Liver (tissue), 10 donors: ENCODE data around the gene ZNF117. TPM values are rescaled to one million over a fixed set of nuclear protein-coding genes. Genes with fewer than 3 reads are reported as not detected.
"Not testable (repeated sequence)": the region's sequence is repeated elsewhere in the genome, so short reads cannot be mapped to it uniquely, and the experiment has no call there.

Experiments
- DNase-seq: peaks from one replicate; pipeline ENCODE4 v3.0.0-alpha.2; 2017; ENCODE audit warnings: low spot score
- H3K27ac ChIP-seq, 2 donors: one replicate each; pipeline ENCODE4 v1.7.0; 2013; ENCODE audit warnings: inconsistent platforms in 2 of 2, low read length in 2 of 2, control low read depth in 1 of 2, low read depth in 1 of 2, mild to moderate bottlenecking in 1 of 2
- H3K27me3 ChIP-seq, 4 donors: one replicate each; pipeline versions ENCODE4 v1.6.1 to v1.7.0; 2013; ENCODE audit warnings: low read length in 3 of 4, inconsistent platforms in 1 of 4, mild to moderate bottlenecking in 1 of 4, moderate library complexity in 1 of 4; ENCODE audit not compliant: control insufficient read depth in 4 of 4, insufficient read depth in 4 of 4
- H3K36me3 ChIP-seq, 4 donors: one replicate each; pipeline versions ENCODE4 v1.6.1 to v1.7.0; 2013; ENCODE audit warnings: low read length in 3 of 4, mild to moderate bottlenecking in 3 of 4, low read depth in 1 of 4, moderate library complexity in 1 of 4; ENCODE audit not compliant: control insufficient read depth in 4 of 4, insufficient read depth in 3 of 4
- H3K4me1 ChIP-seq, 4 donors: one replicate each; pipeline versions ENCODE4 v1.6.1 to v1.7.0; 2013; ENCODE audit warnings: low read length in 3 of 4, mild to moderate bottlenecking in 3 of 4, moderate library complexity in 1 of 4; ENCODE audit not compliant: control insufficient read depth in 4 of 4, insufficient read depth in 4 of 4
- H3K4me3 ChIP-seq, 3 donors: one replicate each; pipeline versions ENCODE4 v1.6.1 to v1.7.0; 2013; ENCODE audit warnings: low read length in 3 of 3, control low read depth in 1 of 3, low read depth in 1 of 3, mild to moderate bottlenecking in 1 of 3
- H3K9ac ChIP-seq, 2 donors: one replicate each; pipeline ENCODE4 v1.7.0; 2013; ENCODE audit warnings: low read length in 2 of 2, mild to moderate bottlenecking in 2 of 2, moderate library complexity in 2 of 2, control low read depth in 1 of 2, low read depth in 1 of 2
- H3K9me3 ChIP-seq, 4 donors: one replicate each; pipeline versions ENCODE4 v1.6.1 to v1.7.0; 2013; ENCODE audit warnings: low read length in 3 of 4; ENCODE audit not compliant: control insufficient read depth in 4 of 4
- WGBS: extraction: QIAGEN DNeasy Blood & Tissue Kit; methylation state at CpG from one replicate; pipeline ENCODE4 v1.1.7; 2013; 5-methylcytosine and 5-hydroxymethylcytosine counted together
- polyA plus RNA-seq, 2 donors: library from polyadenylated mRNA; stranded (reverse) in 1 of 2; unstranded in 1 of 2; fragments of 200-250 nt in 1 of 2; fragments of >200 nt in 1 of 2; fragmentation: Nextera tagmentation in 1 of 2; extraction: Ambion mirVana in 1 of 2; gene quantifications; one replicate each; pipeline versions ENCODE4 v1.2.1 to v1.2.3, GENCODE V29; 2013 to 2015
- small RNA-seq: library from RNA; depleted of rRNA; stranded (forward); fragments of <200 nt; gene quantifications from one replicate; pipeline ENCODE3, GENCODE V24; 2014
- total RNA-seq, 2 donors: library from RNA; depleted of rRNA; stranded (reverse); fragments of >200 nt; gene quantifications; one replicate each; pipeline ENCODE4 v1.2.3, GENCODE V29; 2014
- donor health status: healthy.
- donor health status: healthy.
- donor health status: healthy.
- donor health status: healthy.
- donor health status: healthy.

The ZNF117 gene
- total and polyA plus RNA-seq, 4 donors = 0.69 to 4.3 (median 2.5) TPM

- H3K36me3 ChIP-seq = peaks cover 0 to 17% (median 6%) of the 10 kb centered on the region in 4 donors
- 99% methylated on average over 4 of the region's 4 CpGs for WGBS
- H3K27me3 ChIP-seq, DNase-seq, H3K9ac ChIP-seq, H3K4me1 ChIP-seq, H3K27ac ChIP-seq: not testable (repeated sequence)
- peak overlapping the region in 1 of 3 donors; percentile 59 for H3K4me3 ChIP-seq
- H3K9me3 ChIP-seq = peaks cover 12 to 53% (median 13%) of the 10 kb centered on the region in 4 donors
Observed at GRCh38 chr7:64928252-64929187, 62.3 kb downstream of the ZNF117 start.

Small RNAs within 50 kb of the gene (small RNA-seq; reads per million reads assigned to genes)
- not detected for gene RNU6-1229P

Other genes starting within 250 kb of the ZNF117 start
- gene ZNF138, start 196.6 kb downstream of the ZNF117 start, total RNA-seq = 1 to 10 TPM; 3.6 to 4.5 TPM
- 1 to 10 TPM; 1.4 to 3.7 TPM for gene ZNF138, start 196.6 kb downstream of the ZNF117 start, polyA plus RNA-seq
- gene ZNF273, start 87.8 kb downstream of the ZNF117 start, total RNA-seq = 10 to 100 TPM in 1 of 2 donors, under 1 TPM in 1; 0.92 to 14.9 TPM
- gene ZNF273, start 87.8 kb downstream of the ZNF117 start, polyA plus RNA-seq = under 1 TPM; 0.43 to 0.54 TPM
- 1 to 10 TPM; 3.8 to 6.5 TPM for gene ERV3-1, start 15.7 kb upstream of the ZNF117 start, total RNA-seq
- 1 to 10 TPM; 1.7 to 5.4 TPM for gene ERV3-1, start 15.7 kb upstream of the ZNF117 start, polyA plus RNA-seq